IMR-90 (cell line): ENCODE measurements around the gene FSIP1. TPM values are rescaled to one million over a fixed set of nuclear protein-coding genes. Genes with fewer than 3 reads are reported as not detected.

Source experiments
- ATAC-seq: fragments of 200-7000 bp; cut with Tn5 transposase; 2 replicates; pipeline ENCODE4 v1.9.1; 2020; ENCODE audit warnings: low read depth, mild to moderate bottlenecking, moderate library complexity
- BruUV-seq: library from RNA; stranded (reverse); fragments of 400-500 nt; replicated peaks from 2 replicates; lab custom pipeline; 2021; lab: Mats Ljungman, UMichigan
- CTCF ChIA-PET: fragments of 300-600 bp; formaldehyde crosslinking; extraction: SDS; loops from one replicate; lab custom pipeline; 2021; ENCODE audit warnings: antibody characterized with exemption; lab: Yijun Ruan, JAX
- POLR2A ChIA-PET: fragments of 300-600 bp; sonication (Branson Sonifier 250); formaldehyde crosslinking; loops from one replicate; lab custom pipeline; 2022; ENCODE audit warnings: antibody characterized with exemption; ENCODE audit not compliant: unreplicated experiment; lab: Charles Lee
- DNase-seq: peaks from one replicate; pipeline ENCODE4 v3.0.0; 2013
- H2AFZ ChIP-seq: replicated peaks from 2 replicates; pipeline ENCODE3; 2013; ENCODE audit warnings: low read length, mild to moderate bottlenecking; ENCODE audit not compliant: poor library complexity
- H2AK5ac ChIP-seq: 2 replicates; pipeline ENCODE4 v1.6.1; 2013; ENCODE audit warnings: low read depth, low read length, inconsistent platforms
- H2AK9ac ChIP-seq: replicated peaks from 2 replicates; pipeline ENCODE3; 2013; ENCODE audit warnings: mild to moderate bottlenecking, low read depth, low read length, moderate library complexity; ENCODE audit not compliant: poor library complexity
- H2BK120ac ChIP-seq: 2 replicates; pipeline ENCODE4 v1.6.1; 2013; ENCODE audit warnings: low read depth, low read length, inconsistent platforms
- H2BK15ac ChIP-seq: 3 replicates; pipeline ENCODE4 v1.6.1; 2013; ENCODE audit warnings: low read depth, low read length, inconsistent platforms
- H2BK20ac ChIP-seq: 2 replicates; pipeline ENCODE4 v1.6.1; 2013; ENCODE audit warnings: low read depth, mild to moderate bottlenecking, inconsistent platforms, low read length, moderate library complexity
- H2BK5ac ChIP-seq: 2 replicates; pipeline ENCODE4 v1.6.1; 2013; ENCODE audit warnings: mild to moderate bottlenecking, low read depth, low read length, inconsistent platforms; ENCODE audit not compliant: poor library complexity, severe bottlenecking
- H3K14ac ChIP-seq: replicated peaks from 2 replicates; pipeline ENCODE4 v1.6.1; 2013; ENCODE audit warnings: low read depth, low read length, inconsistent platforms
- H3K18ac ChIP-seq: 2 replicates; pipeline ENCODE4 v1.6.1; 2013; ENCODE audit warnings: low read depth, low read length, control low read depth
- H3K23ac ChIP-seq: 2 replicates; pipeline ENCODE4 v1.6.1; 2013; ENCODE audit warnings: low read depth, low read length, inconsistent platforms
- H3K27ac ChIP-seq: 2 replicates; pipeline ENCODE4 v1.5.1; 2013; ENCODE audit warnings: mild to moderate bottlenecking, control low read depth, low read length; ENCODE audit not compliant: insufficient read depth
- H3K27me3 ChIP-seq: 2 replicates; pipeline ENCODE4 v1.6.1; 2013; ENCODE audit warnings: low read length; ENCODE audit not compliant: control insufficient read depth, insufficient read depth
- H3K36me3 ChIP-seq: 2 replicates; pipeline ENCODE4 v1.6.1; 2013; ENCODE audit warnings: low read length, mixed read lengths; ENCODE audit not compliant: control insufficient read depth, insufficient read depth
- H3K4ac ChIP-seq: 2 replicates; pipeline ENCODE4 v1.6.1; 2013; ENCODE audit warnings: low read depth, low read length, inconsistent platforms
- H3K4me1 ChIP-seq: 2 replicates; pipeline ENCODE4 v1.6.1; 2013; ENCODE audit warnings: low read length, mixed read lengths; ENCODE audit not compliant: control insufficient read depth, insufficient read depth
- H3K4me2 ChIP-seq: 2 replicates; pipeline ENCODE4 v1.6.1; 2013; ENCODE audit warnings: low read depth, mild to moderate bottlenecking, control low read depth, low read length, moderate library complexity
- H3K4me3 ChIP-seq: 2 replicates; pipeline ENCODE4 v1.5.1; 2013; ENCODE audit warnings: low read depth, mild to moderate bottlenecking, control low read depth, low read length, moderate library complexity; ENCODE audit not compliant: insufficient read depth
- H3K56ac ChIP-seq: 2 replicates; pipeline ENCODE4 v1.6.1; 2013; ENCODE audit warnings: low read length, inconsistent platforms; ENCODE audit not compliant: insufficient read depth; ENCODE audit errors: extremely low read depth
- H3K79me1 ChIP-seq, 2 experiments: 2 replicates each; pipeline ENCODE4 v1.6.1; 2013; ENCODE audit warnings: low read length in 2 of 2, inconsistent platforms in 1 of 2, low read depth in 1 of 2
- H3K9ac ChIP-seq: 2 replicates; pipeline ENCODE4 v1.6.1; 2013; ENCODE audit warnings: low read depth, low read length, control low read depth
- H3K9me1 ChIP-seq: 2 replicates; pipeline ENCODE4 v1.6.1; 2013; ENCODE audit warnings: low read length, inconsistent platforms; ENCODE audit not compliant: insufficient read depth
- H3K9me3 ChIP-seq: 2 replicates; pipeline ENCODE4 v1.6.1; 2013; ENCODE audit warnings: low read length; ENCODE audit not compliant: control insufficient read depth, insufficient read depth
- H4K20me1 ChIP-seq: 2 replicates; pipeline ENCODE4 v1.6.1; 2013; ENCODE audit warnings: low read length, inconsistent platforms; ENCODE audit not compliant: insufficient read depth
- H4K5ac ChIP-seq: 2 replicates; pipeline ENCODE4 v1.6.1; 2013; ENCODE audit warnings: mild to moderate bottlenecking, low read depth, low read length, control low read depth
- H4K8ac ChIP-seq, 2 experiments: 2 replicates each; pipeline ENCODE4 v1.6.1; 2013; ENCODE audit warnings: low read depth in 2 of 2, low read length in 2 of 2, control low read depth in 1 of 2, inconsistent platforms in 1 of 2
- H4K91ac ChIP-seq: 2 replicates; pipeline ENCODE4 v1.6.1; 2013; ENCODE audit warnings: low read depth, low read length, inconsistent platforms; ENCODE audit not compliant: insufficient read depth
- CEBPB ChIP-seq: IDR thresholded peaks from 2 replicates; pipeline ENCODE4 v1.6.1; 2012; ENCODE audit warnings: low read depth, low read length, improper control_type of control experiment
- CHD1 ChIP-seq: IDR thresholded peaks from 2 replicates; pipeline ENCODE4 v1.6.1; 2012; ENCODE audit warnings: low read depth, low read length, improper control_type of control experiment
- FOS ChIP-seq: fragments of 150-350 bp; IDR thresholded peaks from 2 replicates; pipeline ENCODE4 v1.6.1; 2016; ENCODE audit warnings: low read depth, low read length
- MAFK ChIP-seq: IDR thresholded peaks from 2 replicates; pipeline ENCODE4 v1.6.1; 2012; ENCODE audit warnings: low read depth, low read length, improper control_type of control experiment
- NFE2L2 ChIP-seq: fragments of 150-350 bp; IDR thresholded peaks from 2 replicates; pipeline ENCODE4 v1.6.1; 2016; ENCODE audit warnings: low read depth, mild to moderate bottlenecking, low read length
- RAD21 ChIP-seq: IDR thresholded peaks from 2 replicates; pipeline ENCODE4 v1.6.1; 2012; ENCODE audit warnings: low read length, improper control_type of control experiment
- RCOR1 ChIP-seq: IDR thresholded peaks from 2 replicates; pipeline ENCODE4 v1.6.1; 2012; ENCODE audit warnings: mild to moderate bottlenecking, low read length, improper control_type of control experiment; ENCODE audit not compliant: insufficient replicate concordance
- RFX5 ChIP-seq: IDR thresholded peaks from 2 replicates; pipeline ENCODE4 v1.8.0; 2012; ENCODE audit warnings: low read depth, mild to moderate bottlenecking, low read length, moderate library complexity
- SMC3 ChIP-seq: fragments of 150-350 bp; IDR thresholded peaks from 2 replicates; pipeline ENCODE4 v1.6.1; 2016; ENCODE audit warnings: low read depth, mild to moderate bottlenecking, antibody characterized with exemption, low read length, moderate library complexity
- WGBS, 2 experiments: methylation state at CpG; one replicate each; pipeline versions ENCODE4 v1.1.5 to v1.1.7; 2013; ENCODE audit warnings: missing lambda C conversion rate in 2 of 2; ENCODE audit not compliant: insufficient read length in 1 of 2; ENCODE audit errors: extremely low coverage in 2 of 2; 5-methylcytosine and 5-hydroxymethylcytosine counted together
- dilution Hi-C: fragments of 300-500 bp; cut with HindIII; formaldehyde crosslinking; loops from one replicate; pipeline ENCODE4 v1.14.3; 2018; ENCODE audit warnings: low sequenced_read_pairs; ENCODE audit not compliant: unreplicated experiment
- in situ Hi-C: fragments of 300-500 bp; cut with MboI; formaldehyde crosslinking; loops from 3 replicates; pipeline ENCODE4 v1.14.3; 2019; ENCODE audit warnings: low sequenced_read_pairs, inconsistent platforms, mixed read lengths
- intact Hi-C: fragments of 100-400 bp; cut with micrococcal nuclease; formaldehyde crosslinking; loops from 2 replicates; pipeline ENCODE4 v1.10.0; 2022
- polyA plus RNA-seq, 3 experiments: library from polyadenylated mRNA; depleted of rRNA; stranded (reverse); fragments of >200 nt; gene quantifications; 2 replicates each; pipeline ENCODE4 v1.2.3, GENCODE V29; 2012; ENCODE audit warnings: low replicate concordance in 1 of 3
- total RNA-seq: library from RNA; depleted of rRNA; stranded (reverse); fragments of >200 nt; gene quantifications from 2 replicates; pipeline ENCODE4 v1.2.3, GENCODE V29; 2012

The FSIP1 gene
- total and polyA plus RNA-seq, 2 of the 4 experiments (the other 2 are of a cell fraction) = 0.10 to 0.18 TPM

DNA sequence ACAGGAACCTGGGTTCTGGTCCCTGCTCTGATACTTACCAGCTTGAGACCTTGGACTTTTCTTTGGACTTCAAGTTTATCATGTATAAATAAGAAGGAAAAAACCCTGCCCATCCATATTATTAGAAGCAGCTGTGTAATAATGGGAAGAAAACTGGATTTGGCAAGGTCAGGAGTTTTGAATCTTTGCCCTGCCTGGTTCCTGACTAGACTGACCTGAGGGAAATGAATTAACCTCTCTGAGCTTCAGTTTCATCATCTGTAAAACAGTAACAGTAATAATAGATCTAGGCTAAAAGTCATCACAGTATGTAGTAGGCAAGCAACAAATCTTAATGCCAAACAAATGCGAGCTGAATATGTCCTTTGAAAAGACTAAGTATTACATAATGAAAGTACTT is 68.8 kb downstream of the FSIP1 start:
- Histone ChIP-seq H3K9me1 (no peaks in the 10 kb centered on the region), H2BK20ac (no peak overlapping the region), H2BK5ac (no peak overlapping the region), H3K36me3 (no peaks in the 10 kb centered on the region), H3K4me2 (no peak overlapping the region), H3K4me3 (no peak overlapping the region), H3K27ac (no peak overlapping the region), H3K14ac (no peak overlapping the region), H4K20me1 (no peaks in the 10 kb centered on the region), H3K56ac (no peak overlapping the region), H3K4me1 (no peaks in the 10 kb centered on the region), H2AFZ (no peak overlapping the region), H3K79me1 (no peaks in the 10 kb centered on the region), H3K27me3 (no peaks in the 10 kb centered on the region), H3K9ac (no peak overlapping the region), H2BK120ac (no peak overlapping the region), H3K4ac (no peak overlapping the region), H3K18ac (no peak overlapping the region), H2AK5ac (no peak overlapping the region), H3K23ac (no peak overlapping the region), H2AK9ac (no peak overlapping the region), H4K91ac (no peak overlapping the region), H4K8ac (no peak overlapping the region), H3K9me3 (no peaks in the 10 kb centered on the region), H4K5ac (no peak overlapping the region), H2BK15ac (no peak overlapping the region)
- DNase-seq (no peak), ATAC-seq (no peak)
- intact Hi-C loops (no loop called here), dilution Hi-C loops (no loop called here), in situ Hi-C loops (no loop called here)
- no CpG with 5 or more reads among the region's 1 CpG for WGBS, 2 experiments
- ChIA-PET POLR2A (no interaction called here), CTCF (interaction anchor here (0.7 kb wide), 1 partner anchor 26 kb away, joined by 3 read pairs; no protein-coding TSS in a partner anchor)
- BruUV-seq = no TSS peak
- TF ChIP-seq RFX5 (no peak), MAFK (no peak), CHD1 (no peak), RAD21 (no peak), CEBPB (no peak), SMC3 (no peak), NFE2L2 (no peak), RCOR1 (no peak), FOS (no peak)
